ENCODE results near the gene ZMAT5.

Gene ZMAT5

DNA sequence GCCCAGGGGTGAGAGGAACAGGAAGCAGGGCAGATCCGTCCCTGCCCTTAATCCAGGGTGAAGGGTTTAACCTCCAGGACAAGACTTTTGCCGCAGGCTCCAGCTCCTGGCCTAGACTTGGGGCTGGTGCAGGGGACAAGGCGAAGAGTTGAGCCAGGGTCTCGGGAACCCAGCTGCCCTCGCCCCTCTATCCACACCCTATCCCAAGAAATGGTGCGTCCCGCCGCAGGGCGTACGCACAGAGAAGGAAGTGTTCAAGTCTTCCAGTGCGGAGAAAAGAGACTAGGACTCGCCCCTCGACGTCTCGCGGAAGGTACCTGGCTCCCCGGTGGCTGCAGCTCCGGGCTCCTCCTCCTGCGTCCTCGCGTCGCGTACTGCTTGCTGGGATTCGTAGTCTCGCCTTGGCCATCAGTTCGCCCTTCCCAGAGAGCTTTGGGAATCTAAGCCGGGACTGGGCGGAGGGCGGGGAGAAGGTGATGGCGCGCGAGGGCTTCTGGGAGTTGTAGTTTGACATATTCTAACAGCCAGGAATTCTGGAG lies at the start of gene ZMAT5:
Gene ZMAT5 (minus strand): TSS at position 376 of the 539 bp plus-strand sequence. CDS start 18,463 bp downstream, outside the sequence.
- peak; percentile 98 for FAIRE-seq

GRCh38 chr22:29816539-29816938 lies 49.7 kb upstream of the ZMAT5 start:
- no peak for FAIRE-seq

DNA sequence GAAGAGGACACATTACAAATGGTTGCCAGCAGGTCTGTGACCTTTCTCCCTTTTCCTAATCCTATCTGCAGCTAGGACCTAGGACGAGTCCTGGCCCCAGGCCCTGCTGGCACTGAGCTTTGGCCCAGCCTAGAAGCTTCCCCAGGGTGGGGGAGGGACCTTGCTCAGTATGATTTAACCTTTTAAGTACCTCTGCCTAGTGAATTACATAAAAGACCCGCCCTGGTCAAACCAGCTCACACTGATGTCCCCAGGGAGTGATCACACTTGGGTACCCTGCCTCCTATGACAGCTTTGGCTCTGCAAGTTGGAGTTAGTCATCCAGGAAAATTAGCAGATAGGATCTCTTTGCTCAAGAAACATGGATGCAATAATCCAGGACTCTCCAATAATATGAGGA lies 49.3 kb upstream of the ZMAT5 start:
- no peak for FAIRE-seq

- FAIRE-seq, result no peak
These were observed 48.8 kb upstream of the ZMAT5 start for GRCh38 chr22:29815580-29815979.

GRCh38 chr22:29814003-29814402 lies 47.2 kb upstream of the ZMAT5 start:
- FAIRE-seq, result no peak

GRCh38 chr22:29813563-29813962 lies 46.8 kb upstream of the ZMAT5 start:
- no peak for FAIRE-seq

GRCh38 chr22:29813126-29813525 lies 46.3 kb upstream of the ZMAT5 start:
- FAIRE-seq, result no peak

- FAIRE-seq, result no peak
These were observed 44.6 kb upstream of the ZMAT5 start for GRCh38 chr22:29811377-29811776.

GRCh38 chr22:29810216-29810615 lies 43.4 kb upstream of the ZMAT5 start:
- FAIRE-seq, result no peak

DNA sequence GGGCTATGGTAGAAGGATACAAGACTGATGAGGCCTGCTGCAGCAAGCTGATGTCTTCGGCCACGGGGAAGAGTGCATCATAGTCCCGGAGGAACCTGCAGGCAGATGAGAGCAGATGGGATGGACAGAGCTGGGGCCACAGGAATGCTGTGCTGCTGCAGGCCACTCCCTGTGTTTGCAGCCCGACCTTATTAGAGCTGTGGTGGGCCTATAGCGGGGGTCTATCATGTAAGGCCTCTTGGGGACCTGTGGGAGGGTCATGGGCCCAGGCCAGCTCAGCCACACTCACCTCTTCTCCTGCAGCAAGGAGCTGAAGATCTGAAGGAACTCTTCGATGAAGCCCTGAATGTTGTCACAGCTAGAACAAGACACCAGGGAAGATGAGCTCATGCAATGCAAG lies 39.4 kb upstream of the ZMAT5 start:
- no peak for FAIRE-seq

DNA sequence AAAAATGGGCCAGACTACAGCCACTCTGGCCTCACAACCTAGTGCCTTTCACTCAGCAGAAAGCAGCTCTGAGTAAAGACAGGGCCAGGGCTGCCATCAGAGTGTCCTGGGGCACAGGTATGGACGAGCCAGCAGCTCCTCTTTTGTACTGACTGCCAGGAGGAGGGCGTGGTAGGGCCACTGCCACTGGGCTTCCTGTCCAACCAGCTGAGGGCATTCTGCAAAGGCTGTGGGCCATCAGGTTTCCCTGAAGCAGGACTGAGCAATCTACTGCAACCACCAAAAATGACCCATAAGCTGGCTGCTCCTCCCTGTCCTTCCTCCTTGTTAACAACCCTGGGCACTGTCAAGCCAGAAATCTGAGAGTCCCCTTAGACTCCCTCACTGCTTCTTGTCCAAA lies 38.2 kb upstream of the ZMAT5 start:
- no peak for FAIRE-seq

DNA sequence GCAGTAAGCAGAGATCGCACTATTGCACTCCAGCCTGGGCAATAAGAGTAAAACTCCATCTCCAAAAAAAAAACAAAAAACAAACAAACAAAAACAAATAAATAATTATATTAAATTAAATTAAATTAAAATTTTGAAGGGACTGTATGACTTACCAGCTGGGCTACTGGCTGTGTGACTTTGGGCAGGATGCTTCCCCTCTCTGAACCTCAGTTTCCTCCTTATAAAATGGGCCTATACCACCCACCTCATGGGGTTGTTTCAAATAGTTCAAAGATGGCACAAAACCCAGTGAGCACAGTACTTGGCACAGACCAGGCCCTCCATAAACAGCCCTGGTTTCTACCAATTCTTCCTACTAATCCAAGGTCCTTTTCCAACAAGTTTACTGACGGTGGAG lies 36.4 kb upstream of the ZMAT5 start:
- FAIRE-seq, result no peak

DNA sequence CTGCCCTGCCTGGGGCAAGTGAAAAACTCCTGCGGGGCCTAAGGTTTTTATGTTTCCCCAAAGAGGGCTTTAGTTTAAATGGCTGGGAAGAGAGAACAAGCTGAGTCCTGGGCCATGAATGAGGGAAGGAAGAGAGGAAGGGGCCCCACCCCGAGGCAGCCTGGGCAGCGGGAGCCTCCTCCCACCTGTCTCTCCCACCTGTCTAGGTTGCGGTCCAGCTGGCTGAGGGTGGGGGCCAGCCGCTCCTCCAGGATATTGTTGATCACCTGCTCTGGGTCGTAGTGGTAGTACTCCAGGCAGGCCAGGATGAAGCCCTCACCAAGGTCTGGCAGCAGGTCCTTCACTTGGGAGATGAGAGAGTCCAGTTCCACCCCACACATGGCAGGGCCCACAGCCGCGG lies 35.0 kb upstream of the ZMAT5 start:
- FAIRE-seq, result no peak

- no peak for FAIRE-seq
These were observed 34.3 kb upstream of the ZMAT5 start for GRCh38 chr22:29801153-29801552.

DNA sequence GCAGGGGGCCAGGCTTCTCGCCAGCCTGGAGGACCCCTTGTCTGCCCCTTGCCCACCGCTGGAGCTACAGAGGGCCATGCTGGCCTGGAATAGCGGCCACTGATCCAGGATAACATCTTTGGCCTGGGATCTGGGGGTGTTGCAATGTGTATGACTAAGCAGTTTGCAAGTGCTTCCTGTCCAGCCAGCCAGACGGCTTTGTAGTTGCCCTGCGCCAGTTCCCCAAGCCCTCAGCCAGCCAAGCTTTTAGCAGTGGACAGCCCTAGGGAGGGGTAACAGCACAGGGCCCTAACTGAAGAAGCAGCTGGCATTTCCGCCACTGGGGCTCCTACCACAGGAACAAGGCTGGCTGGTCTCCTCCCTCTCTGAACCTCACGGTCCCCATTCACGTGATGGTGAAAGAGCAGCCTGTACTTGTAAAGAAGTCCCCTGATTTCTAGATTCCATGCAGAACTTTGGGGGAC lies 32.4 kb upstream of the ZMAT5 start:
- no peak for FAIRE-seq

DNA sequence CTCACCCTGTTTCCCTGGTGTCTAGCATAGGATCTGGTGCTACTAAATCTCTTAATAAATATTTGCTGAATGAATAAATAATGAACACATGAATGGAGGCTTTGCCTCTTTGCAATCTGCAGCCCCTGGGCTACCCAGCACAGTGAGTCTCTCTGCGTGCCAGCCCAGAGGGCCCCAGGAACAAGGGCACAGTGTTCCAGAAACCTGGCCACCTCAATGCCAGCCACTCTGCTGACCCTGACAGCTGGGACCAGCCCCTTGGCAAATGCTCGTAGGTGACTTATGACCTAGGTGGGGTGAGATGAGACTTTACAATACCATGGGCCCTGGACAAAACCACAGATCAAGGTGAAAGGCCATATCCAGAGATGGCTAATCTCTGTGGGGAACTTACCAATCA lies 32.0 kb upstream of the ZMAT5 start:
- no peak for FAIRE-seq

DNA sequence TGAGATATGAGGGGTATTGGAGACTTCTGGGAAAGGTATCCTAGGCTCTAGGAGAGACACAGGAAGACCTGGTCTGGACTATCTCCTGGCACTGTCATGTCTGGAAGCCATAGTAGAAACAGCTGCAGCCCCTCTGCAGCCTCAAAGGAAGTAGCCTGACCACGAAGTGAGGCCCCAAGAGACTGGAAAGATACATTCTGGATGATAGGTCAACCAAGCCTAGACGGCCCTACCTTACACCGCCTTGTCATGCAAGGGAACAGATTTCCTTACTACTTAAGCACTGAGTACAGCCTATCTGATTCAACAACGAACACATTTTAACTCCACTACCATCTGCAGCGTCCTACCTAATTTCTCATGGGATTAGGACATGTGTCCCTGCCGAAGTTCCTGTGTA lies 31.5 kb upstream of the ZMAT5 start:
- no peak for FAIRE-seq

DNA sequence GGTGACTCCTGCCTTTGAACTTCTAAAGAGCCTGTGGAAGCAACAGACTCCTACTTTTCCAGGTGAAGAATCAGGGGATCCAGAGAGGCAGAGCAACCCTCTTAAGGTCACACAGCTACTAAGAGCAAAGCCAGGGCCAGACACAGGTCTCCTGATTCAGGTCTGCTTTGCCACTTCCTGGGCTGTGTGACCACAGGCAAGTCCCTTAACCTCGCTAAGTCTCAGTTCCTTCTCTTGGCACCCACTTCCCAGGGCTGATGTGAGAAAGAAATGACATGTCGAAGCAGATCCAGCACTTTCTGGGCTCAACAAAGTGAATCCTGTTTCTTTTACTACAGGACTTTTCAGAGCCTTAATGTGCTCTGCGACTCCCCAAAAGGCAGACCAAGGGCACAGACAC lies 30.5 kb upstream of the ZMAT5 start:
- FAIRE-seq, result no peak

DNA sequence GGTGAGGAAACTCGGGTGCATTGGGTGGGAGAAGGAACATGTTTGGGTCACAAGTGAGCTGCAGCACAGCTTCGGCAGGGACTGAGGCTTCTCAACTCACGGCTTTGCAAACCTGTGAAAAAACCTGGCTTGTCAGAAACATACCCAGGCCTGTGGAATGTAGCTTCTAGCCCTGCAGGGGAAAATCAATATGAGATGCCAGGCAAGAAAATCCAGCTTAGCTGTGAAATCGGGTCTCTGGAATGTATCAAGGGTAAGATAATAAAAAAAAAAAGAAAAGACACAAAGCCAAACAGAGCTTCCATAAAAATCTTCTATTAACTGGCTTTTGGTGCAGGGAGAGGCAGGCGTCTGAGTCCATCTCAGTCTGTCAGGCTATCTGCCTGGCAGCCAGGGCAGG lies 28.9 kb upstream of the ZMAT5 start:
- FAIRE-seq, result no peak

- FAIRE-seq, result no peak
These were observed 26.6 kb upstream of the ZMAT5 start for GRCh38 chr22:29793396-29793795.

DNA sequence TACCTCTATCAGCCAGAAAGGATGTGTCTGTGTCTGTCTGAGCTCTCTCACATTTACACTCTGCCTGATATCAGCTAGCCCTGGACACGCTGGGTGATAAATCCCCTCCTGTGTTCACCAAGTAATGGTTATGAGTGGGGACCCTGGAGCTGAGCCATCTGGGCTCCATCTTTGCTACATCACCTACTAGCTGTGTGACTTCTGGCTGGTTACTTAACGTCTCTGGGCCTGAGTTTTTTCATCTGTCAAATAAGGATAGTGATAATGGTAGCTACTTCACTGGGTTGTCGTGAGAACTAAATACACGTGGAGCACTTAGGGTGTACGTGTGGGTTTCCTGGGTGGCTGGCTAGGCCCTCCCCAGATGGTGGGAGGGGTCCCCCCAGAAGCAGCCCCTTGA lies 23.3 kb upstream of the ZMAT5 start:
- no peak for FAIRE-seq

GRCh38 chr22:29788339-29789279 lies 21.8 kb upstream of the ZMAT5 start:
- FAIRE-seq, result no peak

- no peak for FAIRE-seq
These were observed 20.7 kb upstream of the ZMAT5 start for GRCh38 chr22:29787371-29787980.

GRCh38 chr22:29786031-29786430 lies 19.2 kb upstream of the ZMAT5 start:
- no peak for FAIRE-seq
